HG02763 (cell line): Measurements from ENCODE around the gene ANXA2R.
A peak's percentile ranks its signal among the peaks of the same experiment; 100 is the strongest.

Experiments
- ATAC-seq: cut with Tn5 transposase; IDR thresholded peaks from one replicate; pipeline ENCODE4 v1.9.1; 2021; ENCODE audit warnings: mild to moderate bottlenecking, moderate library complexity; ENCODE audit not compliant: unreplicated experiment

The ANXA2R gene

DNA sequence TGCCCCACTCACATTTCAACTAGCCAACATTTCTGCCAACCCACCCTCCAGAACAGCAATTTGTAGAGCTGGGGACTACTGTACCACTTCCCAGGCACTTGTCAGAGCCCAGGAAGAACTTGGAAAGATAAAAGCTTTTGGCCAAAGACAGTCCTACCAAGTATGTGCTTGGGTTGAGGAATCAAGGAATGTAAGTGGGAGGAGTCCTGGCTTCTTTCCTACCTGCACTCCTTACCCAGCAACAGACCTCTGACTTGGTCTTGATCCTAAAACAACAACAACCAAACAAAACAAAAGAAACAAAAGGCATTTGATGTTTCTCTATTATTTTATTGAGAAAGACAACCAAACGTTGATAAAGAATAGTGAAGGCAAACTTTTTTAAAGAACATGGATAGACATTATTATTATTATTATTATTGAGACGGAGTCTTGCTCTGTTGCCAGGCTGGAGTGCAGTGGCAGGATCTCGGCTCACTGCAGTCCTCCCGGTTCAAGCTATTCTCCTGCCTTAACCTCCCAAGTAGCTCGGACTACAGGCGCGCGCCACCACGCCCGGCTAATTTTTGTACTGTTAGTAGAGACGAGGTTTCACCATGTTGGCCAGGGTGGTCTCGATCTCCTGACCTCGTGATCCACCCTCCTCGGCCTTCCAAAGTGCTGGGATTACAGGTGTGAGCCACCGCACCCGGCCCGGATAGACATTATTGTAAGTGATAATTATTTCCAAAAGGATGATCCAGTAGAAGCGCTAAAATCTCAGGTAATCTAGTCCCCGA is 33.5 kb downstream of the ANXA2R start:
- ATAC-seq: no peak

DNA sequence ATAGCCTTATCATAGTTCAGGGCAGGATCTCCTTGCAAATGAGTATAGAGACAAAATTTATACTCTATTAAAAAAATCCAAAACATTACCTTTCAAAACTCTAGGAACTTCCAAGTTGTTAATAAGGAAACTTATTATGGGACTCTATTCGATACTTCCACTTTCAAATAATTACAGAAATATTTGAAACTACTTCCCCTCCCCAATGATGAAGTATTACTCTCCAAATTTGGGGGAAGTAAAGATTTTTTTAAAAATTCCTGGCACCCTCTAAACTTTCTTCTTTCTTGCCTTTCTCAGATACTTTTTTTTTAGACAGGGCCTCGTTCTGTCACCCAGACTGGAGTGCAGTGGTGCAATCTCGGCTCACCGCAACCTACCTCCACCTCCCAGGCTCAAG is 35.1 kb downstream of the ANXA2R start:
- ATAC-seq: no peak

DNA sequence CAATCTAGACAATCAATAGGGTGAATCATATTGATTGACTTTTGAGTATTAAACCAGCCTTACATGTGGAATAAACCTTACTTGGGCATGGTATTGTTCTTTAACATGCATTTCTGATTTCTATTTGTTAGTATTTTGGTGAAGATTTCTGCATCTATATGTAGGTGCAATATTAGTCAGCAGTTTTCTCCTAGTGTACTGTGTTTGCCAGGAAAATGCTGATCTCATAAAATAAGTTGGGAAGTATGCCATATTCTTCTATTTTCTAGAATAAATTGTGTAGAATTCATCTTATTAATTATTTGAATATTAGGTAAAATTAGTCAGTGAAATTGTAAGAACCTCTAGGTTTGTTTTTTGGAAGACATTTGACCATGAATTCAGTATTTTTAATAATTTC is 38.4 kb downstream of the ANXA2R start:
- no peak for ATAC-seq

DNA sequence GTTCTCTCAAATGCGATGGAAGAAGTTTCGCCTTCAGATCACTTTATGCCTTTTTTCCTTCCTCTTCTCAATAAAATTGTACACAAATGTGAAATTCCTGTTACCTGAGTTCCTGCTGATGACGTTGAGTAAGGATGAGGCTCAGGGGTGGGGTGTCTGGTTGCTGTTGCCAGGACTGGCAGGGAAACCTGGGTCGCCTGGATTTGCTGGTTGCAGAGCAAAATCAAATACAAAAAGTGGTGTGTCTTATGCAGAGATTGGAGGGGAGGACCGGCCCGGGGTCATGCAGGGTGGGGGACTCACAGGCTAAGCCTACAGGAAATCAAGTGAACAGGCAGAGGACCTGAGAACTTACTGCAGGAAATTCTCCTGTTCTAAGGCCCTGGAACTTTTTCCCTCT is 39.2 kb downstream of the ANXA2R start:
- no peak for ATAC-seq

DNA sequence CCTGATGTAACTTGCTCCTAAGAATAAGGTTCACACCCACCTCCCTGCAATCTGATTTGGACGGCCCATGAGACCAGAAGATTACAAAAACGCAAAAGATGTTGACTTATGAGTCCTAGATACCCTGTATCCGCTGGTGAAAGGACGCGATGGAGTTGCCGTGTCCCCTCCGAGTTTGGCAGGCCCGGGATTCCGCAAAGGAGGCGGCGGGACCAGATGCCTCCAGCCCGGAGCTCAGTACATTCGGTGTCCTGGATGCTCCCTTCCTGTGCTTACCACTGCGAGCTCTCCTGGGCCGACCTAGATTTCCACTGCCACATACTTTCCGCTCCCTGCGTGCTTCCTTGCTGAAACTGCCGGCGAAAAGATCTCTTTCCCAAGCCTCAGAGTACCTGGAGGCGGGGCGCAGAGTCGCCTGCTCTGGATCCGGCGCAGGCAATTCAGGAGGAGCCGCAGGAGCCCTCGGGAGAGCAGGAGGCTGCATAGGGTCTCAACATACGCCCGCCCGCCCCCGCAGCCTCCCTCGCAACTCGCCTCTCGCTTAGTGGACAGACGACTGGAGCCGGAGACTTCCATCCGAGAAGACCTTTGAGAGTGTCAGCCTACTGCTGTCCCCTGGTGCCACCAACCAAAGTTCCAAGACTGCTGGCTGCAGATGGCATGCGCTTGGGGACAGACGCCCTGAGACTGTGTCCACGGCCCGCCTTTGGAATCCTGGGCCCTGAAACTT is 39.8 kb downstream of the ANXA2R start:
- no peak for ATAC-seq

DNA sequence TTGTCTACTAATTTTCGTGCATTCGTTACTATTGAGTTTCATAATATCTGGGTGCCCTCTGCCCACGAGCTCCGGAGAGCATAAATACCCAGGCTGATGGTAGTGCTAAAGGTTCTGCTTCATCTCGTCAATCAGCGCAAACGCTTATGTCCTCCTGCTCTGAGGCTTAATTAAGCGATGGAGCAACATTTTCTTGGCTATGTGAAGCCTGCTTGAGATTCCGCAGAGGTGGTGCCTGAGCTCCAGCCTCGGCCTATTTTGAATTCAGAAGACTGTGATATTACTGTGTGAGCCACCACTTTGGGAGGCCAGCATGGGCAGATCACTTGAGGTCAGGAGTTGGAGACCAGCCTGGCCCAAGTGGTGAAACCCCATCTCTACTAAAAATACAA is 44.8 kb downstream of the ANXA2R start:
- no peak for ATAC-seq

DNA sequence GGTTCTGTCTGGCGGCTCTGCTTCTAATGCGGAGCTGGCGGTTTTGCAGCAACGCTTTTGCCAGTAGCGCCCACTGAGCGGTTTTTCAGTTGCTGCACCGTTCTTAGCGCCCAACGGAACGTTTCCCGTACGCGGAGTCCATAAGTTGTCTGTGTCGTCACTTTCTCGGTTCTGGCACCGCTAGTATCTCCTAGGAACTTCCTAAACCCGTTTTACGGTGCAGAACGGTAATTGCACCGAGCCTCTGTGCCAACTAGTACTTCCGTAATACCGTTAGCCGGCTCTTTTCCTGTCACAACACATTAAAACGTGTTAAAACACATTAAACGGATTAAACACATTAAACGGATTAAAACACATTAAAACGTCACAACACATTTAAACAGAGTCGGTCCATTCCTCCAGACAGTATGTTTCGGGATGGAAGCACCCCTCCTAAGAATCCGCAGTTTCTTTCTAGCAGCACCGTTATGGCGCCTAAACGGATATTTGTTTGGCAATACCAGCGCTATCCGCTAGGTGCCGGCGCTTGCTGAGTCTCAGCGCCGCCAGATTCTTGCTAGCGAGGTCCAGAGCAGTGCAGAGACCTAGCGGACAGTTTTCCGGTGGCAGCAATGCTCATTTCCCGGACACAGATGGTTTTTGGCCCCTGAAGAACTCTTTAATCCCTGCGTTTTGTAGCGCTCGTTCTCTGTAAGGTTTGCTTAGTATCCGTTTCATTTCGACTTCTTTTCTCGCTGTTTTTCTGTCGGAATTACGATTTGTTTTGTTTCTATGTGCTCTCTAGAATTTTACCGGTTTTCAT is 45.4 kb downstream of the ANXA2R start:
- peak; percentile 47 for ATAC-seq

DNA sequence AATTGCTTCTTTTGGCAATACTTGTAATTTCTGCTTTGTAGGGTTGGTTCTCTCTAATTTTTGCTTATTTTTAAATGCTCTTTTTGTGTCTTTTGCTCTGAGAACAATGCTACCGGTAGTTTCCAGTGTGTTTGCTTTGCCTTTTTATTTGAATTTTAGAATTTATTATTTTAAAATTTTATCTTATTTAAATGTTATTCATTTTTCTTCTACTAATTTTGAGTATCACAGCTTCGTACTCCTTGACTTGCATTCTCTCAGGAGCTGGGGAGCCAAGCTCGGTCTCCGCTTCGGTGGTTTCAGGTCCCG is 45.9 kb downstream of the ANXA2R start:
- ATAC-seq: no peak

DNA sequence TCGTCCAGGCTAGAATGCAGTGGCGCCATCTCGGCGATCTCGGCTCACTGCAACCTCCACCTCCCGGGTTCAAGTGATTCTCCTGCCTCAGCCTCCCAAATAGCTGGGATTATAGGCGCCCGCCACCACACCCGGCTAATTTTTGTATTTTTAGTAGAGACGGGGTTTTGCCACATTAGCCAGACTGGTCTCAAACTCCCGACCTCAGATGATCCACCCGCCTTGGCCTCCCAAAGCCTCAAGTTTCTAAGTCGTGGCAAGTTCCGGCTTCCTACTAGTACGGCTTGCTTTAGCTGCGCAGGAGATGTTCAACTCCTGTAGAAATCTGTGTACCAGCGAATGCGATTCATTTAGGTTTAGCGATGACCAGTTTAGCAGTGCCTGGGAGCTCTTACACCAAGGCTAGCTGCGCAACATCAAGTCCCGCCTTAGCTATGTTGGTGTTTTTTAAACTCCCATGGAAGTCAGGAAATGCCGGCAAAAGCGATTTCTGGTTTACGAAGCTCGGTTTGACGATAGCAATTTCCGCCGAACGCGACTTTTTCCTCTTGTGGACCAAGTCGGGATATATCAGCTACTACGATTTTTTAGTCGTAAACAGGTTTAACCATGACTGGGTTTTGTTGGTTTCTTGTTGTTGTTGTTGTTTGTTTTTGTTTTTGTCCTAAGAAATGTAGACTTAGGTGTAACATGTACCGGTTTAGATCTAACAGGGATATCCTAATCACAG is 46.4 kb downstream of the ANXA2R start:
- ATAC-seq: no peak

DNA sequence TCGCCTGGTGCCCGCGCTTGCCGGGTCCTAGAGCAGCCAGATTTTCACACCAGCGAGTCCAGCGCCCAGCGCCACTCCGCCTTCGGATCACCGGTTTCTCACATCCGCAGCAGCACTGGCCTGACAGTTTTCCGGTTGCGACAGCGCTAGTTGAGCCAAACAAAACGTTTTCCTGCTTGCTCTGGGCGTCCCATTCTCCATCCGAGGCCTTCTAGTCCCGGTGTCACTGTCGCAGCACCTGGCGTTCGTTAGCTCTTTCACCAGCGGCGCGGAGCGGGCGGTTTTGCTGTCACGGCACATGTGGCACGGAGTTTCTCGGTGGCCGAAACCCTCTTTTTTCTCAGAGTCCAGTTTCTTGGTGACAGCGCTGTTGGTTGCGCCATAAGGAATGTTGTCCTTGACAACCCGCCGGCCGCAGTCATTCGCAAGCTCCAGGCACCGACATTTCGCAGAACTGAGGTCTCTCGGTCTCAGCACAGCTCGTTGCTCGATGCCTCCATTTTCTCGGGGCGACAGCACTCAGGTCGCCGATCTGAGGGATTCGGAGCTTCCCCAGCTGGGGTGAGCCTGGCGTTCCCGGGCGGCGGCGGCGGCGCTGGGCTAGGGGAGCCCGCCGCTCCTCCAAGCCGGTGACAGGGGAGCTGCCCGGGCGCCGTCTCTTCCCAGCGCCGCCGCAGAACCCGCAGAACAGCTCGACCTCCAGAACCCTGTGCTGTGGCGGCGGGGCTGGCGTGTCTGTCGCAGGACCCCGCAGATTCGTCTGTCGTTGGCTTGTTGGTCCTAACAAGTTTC is 47.8 kb downstream of the ANXA2R start:
- ATAC-seq: peak; percentile 43

DNA sequence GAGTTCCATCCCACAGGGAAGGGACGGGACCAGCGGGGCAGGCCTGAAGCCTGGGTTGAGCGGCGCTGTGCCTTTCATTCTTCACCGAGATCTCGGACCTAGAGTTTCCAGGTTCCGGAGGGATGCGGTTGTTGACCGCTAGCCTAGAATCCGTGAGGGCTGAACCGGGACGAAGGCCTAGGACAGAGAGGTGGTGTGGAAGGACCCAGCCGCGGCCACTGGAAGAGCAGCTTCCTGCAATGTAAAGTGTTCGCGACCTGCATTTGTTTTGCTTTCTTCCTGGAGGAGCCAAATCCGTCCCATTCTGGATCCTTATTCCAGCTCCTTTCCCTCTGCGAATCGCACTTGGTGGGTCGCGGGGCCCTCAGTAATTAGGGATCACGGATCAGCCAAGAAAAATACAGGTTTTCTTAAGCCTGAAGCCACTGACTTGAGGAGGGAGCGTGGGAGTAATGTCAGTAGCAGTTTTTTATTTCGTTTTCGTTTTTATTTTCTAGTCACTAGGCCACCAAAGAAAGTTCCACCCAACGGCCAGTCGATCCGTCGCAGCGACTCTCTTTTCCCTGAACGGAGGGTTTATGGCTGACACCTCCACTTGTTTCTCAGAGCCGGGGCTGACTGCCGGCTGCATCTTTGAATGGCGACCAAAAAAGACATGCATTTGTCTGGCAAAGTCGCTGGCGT is 48.6 kb downstream of the ANXA2R start:
- peak; percentile 32 for ATAC-seq

DNA sequence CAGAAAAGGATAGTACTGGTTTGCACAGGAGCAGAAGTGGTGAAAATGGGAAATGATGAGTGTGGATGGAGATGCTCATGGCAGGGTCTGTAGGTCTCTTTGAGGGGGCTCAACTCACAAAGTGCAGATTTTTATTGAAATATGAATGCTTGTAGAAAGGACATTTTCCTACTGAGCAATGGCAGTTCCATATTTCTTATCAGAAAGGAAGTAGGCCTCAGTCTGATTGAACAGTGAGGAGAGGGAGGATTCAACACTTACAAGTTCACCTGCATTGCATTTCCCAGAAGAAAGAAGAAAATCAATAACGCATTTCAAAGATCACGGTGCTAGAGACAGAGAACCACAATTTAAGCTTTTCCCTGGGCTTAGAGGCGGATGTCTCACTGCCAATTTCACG is 49.2 kb downstream of the ANXA2R start:
- no peak for ATAC-seq
